PC-9 (cell line): ENCODE measurements around the gene KRTAP10-5. TPM values are rescaled to one million over a fixed set of nuclear protein-coding genes. Genes with fewer than 3 reads are reported as not detected.
"Not testable (repeated sequence)": the region's sequence is repeated elsewhere in the genome, so short reads cannot be mapped to it uniquely, and the experiment has no call there.

Source experiments
- BruUV-seq: library from RNA; stranded (reverse); fragments of 400-500 nt; replicated peaks from 2 replicates; lab custom pipeline; 2021; lab: Mats Ljungman, UMichigan
- CTCF ChIA-PET: fragments of 300-600 bp; sonication (Branson Sonifier 250); formaldehyde crosslinking; loops from one replicate; lab custom pipeline; 2022; ENCODE audit warnings: antibody characterized with exemption; lab: Charles Lee
- POLR2A ChIA-PET: fragments of 300-600 bp; sonication (Branson Sonifier 250); formaldehyde crosslinking; loops from one replicate; lab custom pipeline; 2022; ENCODE audit warnings: antibody characterized with exemption; ENCODE audit not compliant: unreplicated experiment; lab: Charles Lee
- DNase-seq, 2 experiments: peaks; one replicate each; pipeline versions ENCODE4 v3.0.0 to v3.0.0-alpha.2; 2015 to 2022; ENCODE audit warnings: mixed read lengths in 1 of 2
- H2AFZ ChIP-seq: fragments of 200-600 bp; sonication (generic); 2 replicates; pipeline ENCODE4 v1.8.1; 2017; ENCODE audit warnings: antibody characterized with exemption
- H3F3A ChIP-seq: fragments of 200-600 bp; sonication (generic); 2 replicates; pipeline ENCODE4 v1.8.1; 2017; ENCODE audit warnings: antibody characterized with exemption, mild to moderate bottlenecking, low read depth; ENCODE audit not compliant: insufficient read depth
- H3K27ac ChIP-seq: fragments of 200-600 bp; sonication (generic); 2 replicates; pipeline ENCODE4 v1.6.1; 2016; ENCODE audit warnings: mixed run types
- H3K27me3 ChIP-seq: fragments of 200-600 bp; sonication (generic); 2 replicates; pipeline ENCODE4 v1.6.1; 2016; ENCODE audit warnings: low read depth, mixed run types; ENCODE audit not compliant: insufficient read depth
- H3K36me3 ChIP-seq: fragments of 200-600 bp; sonication (generic); 2 replicates; pipeline ENCODE4 v1.6.1; 2016; ENCODE audit warnings: low read depth, mixed run types
- H3K4me1 ChIP-seq: fragments of 200-600 bp; sonication (generic); replicated peaks from 2 replicates; pipeline ENCODE4 v1.6.1; 2016; ENCODE audit warnings: mixed run types; ENCODE audit not compliant: insufficient read depth
- H3K4me2 ChIP-seq: fragments of 200-600 bp; sonication (generic); 2 replicates; pipeline ENCODE4 v1.6.1; 2017; ENCODE audit warnings: mixed run types
- H3K4me3 ChIP-seq: fragments of 200-600 bp; sonication (generic); 2 replicates; pipeline ENCODE4 v1.6.1; 2016; ENCODE audit warnings: mixed run types
- H3K79me2 ChIP-seq: fragments of 200-600 bp; sonication (generic); 2 replicates; pipeline ENCODE4 v1.6.1; 2017; ENCODE audit warnings: low read depth, mixed run types
- H3K9me2 ChIP-seq: fragments of 200-600 bp; sonication (generic); 2 replicates; pipeline ENCODE4 v1.8.1; 2017; ENCODE audit warnings: mild to moderate bottlenecking; ENCODE audit not compliant: insufficient read depth
- H3K9me3 ChIP-seq: fragments of 200-600 bp; sonication (generic); 2 replicates; pipeline ENCODE4 v1.8.1; 2016; ENCODE audit warnings: low read depth; ENCODE audit not compliant: insufficient read depth
- H4K20me1 ChIP-seq: fragments of 200-600 bp; sonication (generic); 2 replicates; pipeline ENCODE4 v1.8.1; 2017; ENCODE audit not compliant: insufficient read depth
- CTCF ChIP-seq: fragments of 200-600 bp; sonication (generic); conservative IDR thresholded peaks from 2 replicates; pipeline ENCODE4 v1.6.1; 2017; ENCODE audit warnings: mixed run types, antibody characterized with exemption, mild to moderate bottlenecking, moderate library complexity
- EZH2 ChIP-seq: fragments of 200-600 bp; sonication (generic); IDR thresholded peaks from 2 replicates; pipeline ENCODE4 v1.8.0; 2017; ENCODE audit warnings: antibody characterized with exemption, low read depth
- intact Hi-C: fragments of 100-400 bp; cut with micrococcal nuclease; formaldehyde crosslinking; loops from one replicate; pipeline ENCODE4 v1.10.0; 2022; ENCODE audit not compliant: unreplicated experiment
- total RNA-seq: library from RNA; stranded (reverse); gene quantifications from 2 replicates; pipeline ENCODE4 v1.2.3, GENCODE V29; 2021

The KRTAP10-5 gene
- total RNA-seq, 1 experiment from 2014 or later, result not detected

- H3K79me2 ChIP-seq, result no peaks in the 10 kb centered on the region
- no peaks in the 10 kb centered on the region for H3K9me3 ChIP-seq
- no peak within 1 kb of the TSS for H3K4me3 ChIP-seq
- TF ChIP-seq EZH2, result no peak
- TF ChIP-seq CTCF, result no peak
- CTCF ChIA-PET, result no interaction called here
- intact Hi-C loops, result no loop called here
- DNase-seq, result no peak
- H2AFZ ChIP-seq, result no peak within 1 kb of the TSS
- H3K36me3 ChIP-seq, result no peaks in the 10 kb centered on the region
- H3F3A ChIP-seq, result no peaks in the 10 kb centered on the region
- POLR2A ChIA-PET, result no interaction called here
- peaks cover 45% of the 10 kb centered on the region for H3K27me3 ChIP-seq
- H3K9me2 ChIP-seq, result no peaks in the 10 kb centered on the region
- BruUV-seq, result no TSS peak
- no peak within 1 kb of the TSS for H3K4me2 ChIP-seq
- H3K27ac ChIP-seq, result no peak within 1 kb of the TSS
- H3K4me1 ChIP-seq, result no peaks in the 10 kb centered on the region
- no peaks in the 10 kb centered on the region for H4K20me1 ChIP-seq
Measured at GRCh38 chr21:44612029-44612486, 31.7 kb upstream of the KRTAP10-5 start, which contains the start of gene KRTAP10-8. KRTAP10-8 (plus strand) TSS chr21:44612079; CDS start chr21:44612101, 22 bp downstream.

GRCh38 chr21:44611551-44611950, 31.1 kb upstream of the KRTAP10-5 start:
- no peaks in the 10 kb centered on the region for H3K36me3 ChIP-seq
- no peaks in the 10 kb centered on the region for H3K79me2 ChIP-seq
- H3K27me3 ChIP-seq, result peaks cover 46% of the 10 kb centered on the region
- no peaks in the 10 kb centered on the region for H3K9me3 ChIP-seq
- no peak overlapping the region for H3K4me2 ChIP-seq
- DNase-seq, result no peak
- no TSS peak for BruUV-seq
- no peaks in the 10 kb centered on the region for H4K20me1 ChIP-seq
- H3K9me2 ChIP-seq, result no peaks in the 10 kb centered on the region
- H3K4me3 ChIP-seq, result no peak overlapping the region
- H3F3A ChIP-seq, result no peaks in the 10 kb centered on the region
- TF ChIP-seq CTCF, result no peak
- intact Hi-C loops, result no loop called here
- ChIA-PET CTCF (no interaction called here), POLR2A (no interaction called here)
- no peak overlapping the region for H3K27ac ChIP-seq
- H2AFZ ChIP-seq, result no peak overlapping the region
- H3K4me1 ChIP-seq, result no peaks in the 10 kb centered on the region

GRCh38 chr21:44610157-44610843, 29.9 kb upstream of the KRTAP10-5 start:
- intact Hi-C loops, DNase-seq, H3F3A ChIP-seq, H2AFZ ChIP-seq, BruUV-seq, H3K79me2 ChIP-seq, CTCF ChIA-PET, H4K20me1 ChIP-seq, H3K4me1 ChIP-seq, H3K36me3 ChIP-seq, H3K4me2 ChIP-seq, POLR2A ChIA-PET, H3K27ac ChIP-seq, H3K9me2 ChIP-seq, H3K4me3 ChIP-seq, H3K9me3 ChIP-seq: not testable (repeated sequence)
- peaks cover 42% of the 10 kb centered on the region for H3K27me3 ChIP-seq
